ENCODE measurements around the gene SOD2. TPM values are rescaled to one million over a fixed set of nuclear protein-coding genes. Genes with fewer than 3 reads are reported as not detected.

The SOD2 gene
- total and polyA plus RNA-seq, 4 donors = 143 to 952 (median 507) TPM

GRCh38 chr6:159723259-159723658 lies 30.2 kb upstream of the SOD2 start:
- H3K27ac ChIP-seq (ENCODE audit: low read depth in 1 of 2, low read length in 2 of 2) = no peak overlapping the region
- 86% methylated on average over 2 of the region's 2 CpGs for WGBS
- no peak overlapping the region for H3K4me3 ChIP-seq (ENCODE audit: low read depth in 1 of 3, low read length in 3 of 3)
- TF ChIP-seq REST (IDR thresholded peaks at IDR 0.05) (no peak), RAD21 (IDR thresholded peaks at IDR 0.05) (no peak), GABPA (IDR thresholded peaks at IDR 0.05 in 1 of 2, conservative IDR thresholded peaks at IDR 0.05 in 1 of 2) (no peak), SP1 (IDR thresholded peaks at IDR 0.05) (no peak), FOXA2 (IDR thresholded peaks at IDR 0.05) (no peak), TAF1 (conservative IDR thresholded peaks at IDR 0.05) (no peak), ZBTB33 (IDR thresholded peaks at IDR 0.05) (no peak), FOXA1 (IDR thresholded peaks at IDR 0.05) (no peak), NR2F2 (IDR thresholded peaks at IDR 0.05) (no peak), YY1 (IDR thresholded peaks at IDR 0.05) (no peak), CTCF (IDR thresholded peaks at IDR 0.05; ENCODE audit: low read depth, low read length, missing input control) (no peak), JUND (IDR thresholded peaks at IDR 0.05) (no peak), RXRA (IDR thresholded peaks at IDR 0.05) (no peak)
- H3K27me3 ChIP-seq (ENCODE audit: control insufficient read depth in 4 of 4, insufficient read depth in 4 of 4, low read length in 3 of 4) = no peaks in the 10 kb centered on the region
- H3K9ac ChIP-seq (ENCODE audit: low read depth in 1 of 2, low read length in 2 of 2) = no peak overlapping the region
- DNase-seq (ENCODE audit: low spot score) = no peak
- H3K9me3 ChIP-seq (ENCODE audit: control insufficient read depth in 4 of 4, low read length in 3 of 4) = no peaks in the 10 kb centered on the region
- peaks cover 0 to 10% (median 5%) of the 10 kb centered on the region in 4 donors for H3K4me1 ChIP-seq (ENCODE audit: control insufficient read depth in 4 of 4, insufficient read depth in 4 of 4, low read length in 3 of 4)
- H3K36me3 ChIP-seq (ENCODE audit: control insufficient read depth in 4 of 4, insufficient read depth in 3 of 4, low read depth in 1 of 4, low read length in 3 of 4) = no peaks in the 10 kb centered on the region

DNA sequence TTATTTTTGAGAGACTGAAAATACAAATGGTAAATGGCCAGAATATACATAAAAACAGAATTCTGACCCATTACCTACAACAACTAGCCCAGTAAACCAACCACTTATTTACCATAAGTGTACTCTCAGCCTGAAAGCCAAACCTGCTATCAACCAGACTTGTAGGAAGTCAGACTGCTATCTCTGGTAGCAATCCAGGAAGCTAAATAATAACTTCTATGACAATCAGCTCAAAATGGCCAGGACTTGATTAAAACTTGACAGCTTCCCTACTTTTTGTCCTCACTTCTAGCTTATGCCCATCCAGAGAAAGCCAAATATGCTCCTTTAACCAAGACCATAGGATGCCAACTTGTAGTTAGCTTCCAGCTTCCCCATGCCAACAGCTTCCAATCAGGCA lies 29.6 kb upstream of the SOD2 start:
- Histone ChIP-seq H3K9me3 (ENCODE audit: control insufficient read depth in 4 of 4, low read length in 3 of 4) (no peaks in the 10 kb centered on the region), H3K9ac (ENCODE audit: low read depth in 1 of 2, low read length in 2 of 2) (no peak overlapping the region), H3K27me3 (ENCODE audit: control insufficient read depth in 4 of 4, insufficient read depth in 4 of 4, low read length in 3 of 4) (no peaks in the 10 kb centered on the region), H3K4me3 (ENCODE audit: low read depth in 1 of 3, low read length in 3 of 3) (no peak overlapping the region), H3K4me1 (ENCODE audit: control insufficient read depth in 4 of 4, insufficient read depth in 4 of 4, low read length in 3 of 4) (peaks cover 0 to 10% (median 5%) of the 10 kb centered on the region in 4 donors), H3K36me3 (ENCODE audit: control insufficient read depth in 4 of 4, insufficient read depth in 3 of 4, low read depth in 1 of 4, low read length in 3 of 4) (no peaks in the 10 kb centered on the region), H3K27ac (ENCODE audit: low read depth in 1 of 2, low read length in 2 of 2) (no peak overlapping the region)
- DNase-seq (ENCODE audit: low spot score) = no peak
- TF ChIP-seq FOXA2 (IDR thresholded peaks at IDR 0.05) (no peak), GABPA (IDR thresholded peaks at IDR 0.05 in 1 of 2, conservative IDR thresholded peaks at IDR 0.05 in 1 of 2) (no peak), TAF1 (conservative IDR thresholded peaks at IDR 0.05) (no peak), HNF4G (IDR thresholded peaks at IDR 0.05) (no peak), RAD21 (IDR thresholded peaks at IDR 0.05) (no peak), SP1 (IDR thresholded peaks at IDR 0.05) (no peak), CTCF (IDR thresholded peaks at IDR 0.05; ENCODE audit: low read depth, low read length, missing input control) (no peak), NR2F2 (IDR thresholded peaks at IDR 0.05) (no peak), ATF3 (IDR thresholded peaks at IDR 0.05) (no peak), REST (IDR thresholded peaks at IDR 0.05) (no peak), RXRA (IDR thresholded peaks at IDR 0.05) (no peak), HNF4A (conservative IDR thresholded peaks at IDR 0.05) (no peak), YY1 (IDR thresholded peaks at IDR 0.05) (no peak), JUND (IDR thresholded peaks at IDR 0.05) (no peak), FOXA1 (IDR thresholded peaks at IDR 0.05) (no peak), MAX (IDR thresholded peaks at IDR 0.05) (no peak)
